Measurements from ENCODE around the gene KCTD4. TPM values are rescaled to one million over a fixed set of nuclear protein-coding genes. Genes with fewer than 3 reads are reported as not detected.
A peak's percentile ranks its signal among the peaks of the same experiment; 100 is the strongest.
"Not testable (repeated sequence)": the region's sequence is repeated elsewhere in the genome, so short reads cannot be mapped to it uniquely, and the experiment has no call there.

KCTD4 gene
- total and polyA plus RNA-seq, 8 donors, result 0.08 to 0.20 TPM; not detected in 6

DNA sequence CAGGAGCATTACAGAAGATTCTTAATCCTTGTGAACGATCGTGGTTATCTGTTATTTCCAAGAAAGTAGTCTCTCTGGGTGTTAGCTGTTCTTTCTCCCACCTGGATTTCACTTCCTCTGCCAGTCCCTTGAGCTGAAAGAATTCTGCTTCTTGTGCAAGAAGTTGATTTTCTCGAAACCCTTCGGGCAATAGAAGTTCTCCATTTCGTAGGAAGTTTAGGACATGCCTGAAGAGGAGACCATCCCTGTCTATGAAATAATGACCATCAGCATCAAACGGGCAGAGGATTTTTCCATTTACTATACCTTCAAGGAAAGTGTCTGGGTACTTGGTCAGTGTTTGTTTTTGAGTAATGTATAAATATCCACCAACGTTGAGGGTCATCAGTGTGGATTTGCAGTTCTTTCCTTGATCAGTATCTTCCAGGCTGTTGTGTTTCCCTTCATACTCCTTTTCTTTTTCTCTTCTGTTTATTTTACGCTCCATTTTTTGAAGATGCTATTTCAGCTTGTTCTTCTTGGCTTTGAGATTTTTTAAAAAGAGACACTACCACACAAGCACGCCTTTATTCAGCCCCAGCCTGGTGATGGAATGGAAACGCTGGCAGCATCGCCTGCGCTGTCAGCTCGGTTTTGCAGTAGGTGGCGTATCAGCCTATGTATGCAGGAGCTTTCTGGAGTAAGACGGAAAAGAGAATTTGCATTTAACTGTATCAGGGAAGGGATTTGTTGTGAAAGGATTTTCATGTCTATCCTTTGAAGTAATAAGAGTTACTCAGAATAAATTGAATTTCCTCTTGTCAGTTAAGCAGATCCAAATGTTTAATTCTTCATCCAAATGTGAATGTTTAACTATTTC is 6.5 kb downstream of the KCTD4 start:
- no peak overlapping the region for H3K27ac ChIP-seq
- peak; percentile 41 for ATAC-seq
- H3K4me3 ChIP-seq, result no peak overlapping the region
- DNase-seq, result peak in 2 of 4 donors; percentile 39 to 42
- H3K36me3 ChIP-seq, result no peaks in the 10 kb centered on the region
- H3K4me1 ChIP-seq, result peaks cover 7 to 12% of the 10 kb centered on the region in 2 donors
- TF ChIP-seq, protein P1, sequence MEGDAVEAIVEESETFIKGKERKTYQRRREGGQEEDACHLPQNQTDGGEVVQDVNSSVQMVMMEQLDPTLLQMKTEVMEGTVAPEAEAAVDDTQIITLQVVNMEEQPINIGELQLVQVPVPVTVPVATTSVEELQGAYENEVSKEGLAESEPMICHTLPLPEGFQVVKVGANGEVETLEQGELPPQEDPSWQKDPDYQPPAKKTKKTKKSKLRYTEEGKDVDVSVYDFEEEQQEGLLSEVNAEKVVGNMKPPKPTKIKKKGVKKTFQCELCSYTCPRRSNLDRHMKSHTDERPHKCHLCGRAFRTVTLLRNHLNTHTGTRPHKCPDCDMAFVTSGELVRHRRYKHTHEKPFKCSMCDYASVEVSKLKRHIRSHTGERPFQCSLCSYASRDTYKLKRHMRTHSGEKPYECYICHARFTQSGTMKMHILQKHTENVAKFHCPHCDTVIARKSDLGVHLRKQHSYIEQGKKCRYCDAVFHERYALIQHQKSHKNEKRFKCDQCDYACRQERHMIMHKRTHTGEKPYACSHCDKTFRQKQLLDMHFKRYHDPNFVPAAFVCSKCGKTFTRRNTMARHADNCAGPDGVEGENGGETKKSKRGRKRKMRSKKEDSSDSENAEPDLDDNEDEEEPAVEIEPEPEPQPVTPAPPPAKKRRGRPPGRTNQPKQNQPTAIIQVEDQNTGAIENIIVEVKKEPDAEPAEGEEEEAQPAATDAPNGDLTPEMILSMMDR (IDR thresholded peaks at IDR 0.05), result no peak
- H3K9me3 ChIP-seq, result no peaks in the 10 kb centered on the region
- no peaks in the 10 kb centered on the region for H3K27me3 ChIP-seq
- intact Hi-C loops (cut with DNase I), result no loop called here

DNA sequence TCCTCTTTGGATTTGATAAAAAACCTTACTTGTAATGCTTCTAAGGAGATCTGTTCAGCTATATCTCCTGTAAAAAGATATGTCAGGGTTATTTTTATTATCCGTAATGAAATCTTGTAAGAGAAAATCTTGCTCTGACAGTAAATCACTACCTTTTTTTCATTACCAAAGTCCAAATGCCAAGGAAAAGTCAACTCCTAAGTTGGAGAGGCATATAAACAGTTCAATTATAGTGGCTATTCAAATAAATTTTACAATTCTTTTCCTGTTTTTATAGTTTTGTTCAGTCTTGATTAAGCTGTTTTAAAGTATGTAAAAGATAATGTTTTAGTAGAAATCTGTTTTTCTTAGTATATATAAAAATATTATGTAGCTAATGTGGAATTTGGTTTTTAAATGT is 9.0 kb downstream of the KCTD4 start:
- Histone ChIP-seq H3K4me3 (no peak overlapping the region), H3K27ac (no peak overlapping the region), H3K9me3 (no peaks in the 10 kb centered on the region), H3K4me1 (peaks cover 7 to 12% of the 10 kb centered on the region in 2 donors), H3K27me3 (no peaks in the 10 kb centered on the region), H3K36me3 (no peaks in the 10 kb centered on the region)
- ATAC-seq (no peak), DNase-seq (no peak)
- intact Hi-C loops (cut with DNase I), result no loop called here
- TF ChIP-seq, protein P1 (IDR thresholded peaks at IDR 0.05), result no peak

DNA sequence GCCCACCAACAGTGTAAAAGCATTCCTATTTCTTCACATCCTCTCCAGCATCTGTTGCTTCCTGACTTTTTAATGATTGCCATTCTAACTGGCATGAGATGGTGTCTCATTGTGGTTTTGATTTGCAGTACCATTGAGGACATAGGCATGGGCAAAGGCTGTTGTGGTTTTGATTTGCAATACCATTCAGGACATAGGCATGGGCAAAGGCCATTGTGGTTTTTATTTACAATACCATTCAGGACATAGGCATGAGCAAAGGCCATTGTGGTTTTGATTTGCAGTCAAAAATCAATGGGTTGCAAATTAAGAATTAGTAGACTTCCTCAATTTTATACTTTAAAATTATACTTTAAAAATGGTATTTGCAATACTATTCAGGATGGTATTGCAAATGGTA is 11.3 kb downstream of the KCTD4 start:
- H3K36me3 ChIP-seq; H3K27ac ChIP-seq; H3K4me1 ChIP-seq; H3K27me3 ChIP-seq; H3K4me3 ChIP-seq; intact Hi-C loops (cut with DNase I); DNase-seq; H3K9me3 ChIP-seq; ATAC-seq: not testable (repeated sequence)

DNA sequence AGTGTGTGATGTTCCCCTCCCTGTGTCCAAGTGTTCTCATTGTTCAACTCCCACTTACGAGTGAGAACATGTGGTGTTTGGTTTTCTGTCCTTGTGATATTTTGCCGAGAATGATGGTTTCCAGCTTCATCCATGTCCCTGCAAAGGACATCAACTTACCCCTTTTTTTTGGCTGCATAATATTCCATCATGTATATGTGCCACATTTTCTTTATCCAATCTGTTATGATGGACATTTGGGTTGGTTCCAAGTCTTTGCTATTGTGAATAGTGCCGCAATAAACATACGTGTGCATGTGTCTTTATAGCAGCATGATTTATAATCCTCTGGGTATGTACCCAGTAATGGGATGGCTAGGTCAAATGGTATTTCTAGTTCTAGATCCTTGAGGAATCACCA is 11.8 kb downstream of the KCTD4 start:
- H3K27me3 ChIP-seq; ATAC-seq; DNase-seq; H3K9me3 ChIP-seq; H3K36me3 ChIP-seq; H3K4me3 ChIP-seq; H3K27ac ChIP-seq; H3K4me1 ChIP-seq; intact Hi-C loops (cut with DNase I): not testable (repeated sequence)

DNA sequence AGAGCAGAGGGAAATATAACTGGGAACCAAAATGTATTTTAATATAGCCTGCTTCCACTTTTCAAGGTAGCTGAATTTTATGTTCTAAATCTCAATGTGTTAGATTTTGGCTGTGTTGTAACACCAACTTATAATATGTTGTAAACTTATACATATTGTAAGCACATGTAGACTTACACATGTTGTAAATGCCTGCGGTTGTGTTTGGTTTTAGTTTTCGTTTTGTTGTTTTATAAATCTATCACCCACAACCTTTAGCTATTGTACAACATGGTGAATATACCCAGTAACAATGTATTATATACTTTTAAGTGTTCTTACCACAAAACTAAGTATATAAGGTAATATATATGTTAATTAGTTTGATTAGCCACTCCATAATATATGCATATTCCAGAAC is 15.6 kb downstream of the KCTD4 start:
- Histone ChIP-seq H3K4me3 (no peak overlapping the region), H3K4me1 (no peaks in the 10 kb centered on the region), H3K27ac (no peak overlapping the region), H3K27me3 (no peaks in the 10 kb centered on the region), H3K9me3 (no peaks in the 10 kb centered on the region), H3K36me3 (peaks cover 0 to 16% of the 10 kb centered on the region in 2 donors)
- intact Hi-C loops (cut with DNase I), result no loop called here
- TF ChIP-seq, protein P1 (IDR thresholded peaks at IDR 0.05), result no peak
- no peak for DNase-seq
- no peak for ATAC-seq

DNA sequence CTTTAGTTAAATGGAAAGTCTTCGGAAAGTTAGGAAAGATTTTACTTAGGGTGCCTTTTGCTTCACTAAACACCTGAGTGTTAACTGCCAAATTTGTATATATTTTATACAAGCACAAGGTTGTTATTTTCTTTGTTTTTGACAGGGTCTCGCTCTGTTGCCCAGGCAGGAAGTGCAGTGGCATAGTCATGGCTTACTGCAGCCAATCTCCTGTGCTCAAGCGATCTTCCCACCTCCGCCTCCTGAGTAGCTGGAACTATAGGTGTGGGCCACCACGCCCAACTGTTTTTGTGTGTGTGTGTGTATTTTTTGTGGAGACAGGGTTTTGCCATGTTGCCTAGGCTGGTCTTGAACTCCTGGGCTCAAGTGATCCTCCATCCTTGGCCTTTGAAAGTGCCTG is 16.2 kb downstream of the KCTD4 start:
- intact Hi-C loops (cut with DNase I), result no loop called here
- TF ChIP-seq, protein P1 (IDR thresholded peaks at IDR 0.05), result no peak
- ATAC-seq (no peak), DNase-seq (no peak)
- Histone ChIP-seq H3K9me3 (no peaks in the 10 kb centered on the region), H3K4me1 (no peaks in the 10 kb centered on the region), H3K27me3 (no peaks in the 10 kb centered on the region), H3K4me3 (no peak overlapping the region), H3K27ac (no peak overlapping the region), H3K36me3 (peaks cover 0 to 16% of the 10 kb centered on the region in 2 donors)

Data from left lung (tissue), 10 donors.